ENCODE data around the gene LPP.

The LPP gene

GRCh38 chr3:188370081-188370830, 216.3 kb downstream of the LPP start:
- DNase-seq = no peak

- no peak for DNase-seq
Measured at GRCh38 chr3:188378786-188379185, 224.8 kb downstream of the LPP start.

- no peak for DNase-seq
Measured at GRCh38 chr3:188380252-188380651, 226.3 kb downstream of the LPP start.

GRCh38 chr3:188380722-188381121, 226.8 kb downstream of the LPP start:
- DNase-seq = no peak

GRCh38 chr3:188383748-188384147, 229.8 kb downstream of the LPP start:
- no peak for DNase-seq

GRCh38 chr3:188385295-188385694, 231.3 kb downstream of the LPP start:
- no peak for DNase-seq

- no peak for DNase-seq
Measured at GRCh38 chr3:188389711-188390342, 235.9 kb downstream of the LPP start.

- no peak for DNase-seq
Measured at GRCh38 chr3:188390343-188390718, 236.4 kb downstream of the LPP start.

- DNase-seq = no peak
Measured at GRCh38 chr3:188390775-188391443, 237.0 kb downstream of the LPP start.

- DNase-seq = no peak
Measured at GRCh38 chr3:188391592-188391991, 237.6 kb downstream of the LPP start.

GRCh38 chr3:188392076-188392475, 238.1 kb downstream of the LPP start:
- no peak for DNase-seq

GRCh38 chr3:188394623-188395022, 240.7 kb downstream of the LPP start:
- no peak for DNase-seq

- no peak for DNase-seq
Measured at GRCh38 chr3:188396251-188396650, 242.3 kb downstream of the LPP start.

- no peak for DNase-seq
Measured at GRCh38 chr3:188396900-188397299, 242.9 kb downstream of the LPP start.

GRCh38 chr3:188397766-188398705, 244.1 kb downstream of the LPP start:
- no peak for DNase-seq

GRCh38 chr3:188400494-188401243, 246.7 kb downstream of the LPP start:
- no peak for DNase-seq

GRCh38 chr3:188401244-188401993, 247.5 kb downstream of the LPP start:
- DNase-seq = no peak

GRCh38 chr3:188402229-188402628, 248.3 kb downstream of the LPP start:
- no peak for DNase-seq

GRCh38 chr3:188403404-188403803, 249.4 kb downstream of the LPP start:
- no peak for DNase-seq

- DNase-seq = no peak
Measured at GRCh38 chr3:188404124-188404523, 250.2 kb downstream of the LPP start.

- no peak for DNase-seq
Measured at GRCh38 chr3:188404701-188405100, 250.7 kb downstream of the LPP start.
